ACC112 (cell line): ENCODE results near the gene HSPA4.

Source experiments
- H2AFZ ChIP-seq: fragments of 200-600 bp; sonication (generic); one replicate; pipeline ENCODE4 v1.6.0; 2017; ENCODE audit warnings: antibody characterized with exemption, low read length; ENCODE audit not compliant: unreplicated experiment
- H3K27ac ChIP-seq: fragments of 200-600 bp; sonication (generic); 2 replicates; pipeline ENCODE4 v1.5.1; 2014; ENCODE audit warnings: low read depth, mild to moderate bottlenecking, antibody characterized with exemption, low read length, moderate library complexity
- H3K27me3 ChIP-seq: fragments of 200-600 bp; sonication (generic); 2 replicates; pipeline ENCODE4 v1.6.1; 2014; ENCODE audit warnings: mild to moderate bottlenecking, antibody characterized with exemption, low read length, moderate library complexity, mixed read lengths; ENCODE audit not compliant: insufficient read depth
- H3K36me3 ChIP-seq: fragments of 200-600 bp; sonication (generic); 2 replicates; pipeline ENCODE4 v1.6.1; 2016; ENCODE audit warnings: mild to moderate bottlenecking, antibody characterized with exemption, low read length, moderate library complexity, mixed read lengths; ENCODE audit not compliant: insufficient read depth
- H3K4me1 ChIP-seq: fragments of 200-600 bp; sonication (generic); one replicate; pipeline ENCODE4 v1.6.1; 2016; ENCODE audit warnings: low read length, mixed read lengths; ENCODE audit not compliant: insufficient read depth, unreplicated experiment, control insufficient read depth
- H3K4me3 ChIP-seq: fragments of 200-600 bp; sonication (generic); 2 replicates; pipeline ENCODE4 v1.5.1; 2014; ENCODE audit warnings: mild to moderate bottlenecking, low read depth, low read length
- H3K79me2 ChIP-seq: fragments of 200-600 bp; sonication (generic); one replicate; pipeline ENCODE4 v1.6.0; 2016; ENCODE audit warnings: low read length; ENCODE audit not compliant: control insufficient read depth, unreplicated experiment, insufficient read depth

HSPA4 gene

GRCh38 chr5:133114166-133114932, 62.5 kb downstream of the HSPA4 start:
- no peaks in the 10 kb centered on the region for H3K27me3 ChIP-seq
- H3K79me2 ChIP-seq = no peaks in the 10 kb centered on the region
- H3K27ac ChIP-seq = no peak overlapping the region
- no peaks in the 10 kb centered on the region for H3K36me3 ChIP-seq
- H3K4me1 ChIP-seq = peaks cover 7% of the 10 kb centered on the region
- H2AFZ ChIP-seq = no peak overlapping the region
- no peak overlapping the region for H3K4me3 ChIP-seq

GRCh38 chr5:133114933-133115310, 63.1 kb downstream of the HSPA4 start:
- Histone ChIP-seq H3K36me3 (no peaks in the 10 kb centered on the region), H3K27ac (no peak overlapping the region), H3K79me2 (no peaks in the 10 kb centered on the region), H3K4me1 (peaks cover 7% of the 10 kb centered on the region), H2AFZ (no peak overlapping the region), H3K27me3 (no peaks in the 10 kb centered on the region), H3K4me3 (no peak overlapping the region)

DNA sequence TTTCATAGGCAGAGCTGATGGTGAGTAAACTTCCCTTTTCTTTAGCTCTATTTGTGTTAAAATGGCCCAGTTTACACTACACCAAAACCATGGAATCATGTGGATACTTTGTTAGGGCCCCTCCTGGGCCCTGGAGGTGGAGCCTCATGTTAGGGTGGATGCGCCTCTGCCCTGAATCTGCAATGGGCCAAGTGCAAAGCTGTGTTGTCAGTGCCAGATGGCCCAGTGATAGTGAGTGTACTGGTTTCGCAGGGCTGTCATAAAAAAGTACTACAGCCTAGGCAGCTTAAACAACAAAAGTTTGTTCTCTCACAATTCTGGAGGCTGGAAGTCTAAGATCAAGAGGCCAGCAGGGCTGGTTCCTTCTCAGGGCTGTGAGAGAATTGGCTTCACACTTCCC, 64.8 kb downstream of the HSPA4 start:
- H2AFZ ChIP-seq = no peak overlapping the region
- no peaks in the 10 kb centered on the region for H3K27me3 ChIP-seq
- H3K27ac ChIP-seq = no peak overlapping the region
- H3K36me3 ChIP-seq = no peaks in the 10 kb centered on the region
- H3K79me2 ChIP-seq = no peaks in the 10 kb centered on the region
- H3K4me3 ChIP-seq = no peak overlapping the region
- peaks cover 7% of the 10 kb centered on the region for H3K4me1 ChIP-seq

DNA sequence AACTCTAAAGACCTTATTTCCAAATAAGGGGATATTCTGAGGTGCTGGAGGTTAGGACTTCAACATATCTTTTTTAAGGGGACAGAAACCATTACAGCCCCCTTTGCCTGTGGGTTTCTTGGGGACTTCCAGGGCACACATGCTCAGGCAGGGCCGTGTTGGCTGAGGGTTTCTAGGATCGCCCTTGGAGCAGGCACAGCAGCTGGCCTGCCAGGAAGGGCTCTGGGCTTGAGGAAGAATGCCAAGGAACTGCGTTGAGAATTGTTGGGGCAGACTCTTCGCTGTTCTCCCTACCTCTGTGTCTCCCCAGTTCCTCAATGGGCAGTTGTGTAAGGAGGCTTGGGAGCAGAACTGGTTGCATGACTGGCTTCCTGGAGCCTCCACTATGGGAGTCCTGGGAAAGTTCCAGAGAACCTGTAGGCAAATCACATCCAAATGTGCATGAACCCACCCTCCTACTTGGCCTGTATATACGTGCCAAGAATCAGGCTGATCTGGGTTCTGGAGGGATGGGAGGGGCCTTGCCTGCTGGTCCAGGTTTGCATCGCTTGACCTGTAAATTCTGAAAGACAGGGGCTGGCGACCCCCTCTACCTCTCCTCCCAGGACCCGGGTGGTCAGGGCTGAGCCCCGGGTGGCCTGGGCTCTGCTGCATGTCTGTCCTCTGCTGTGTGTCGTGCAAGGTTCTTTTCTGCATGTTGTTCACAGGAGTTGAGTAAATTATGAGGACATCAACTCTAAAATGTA, 65.5 kb downstream of the HSPA4 start:
- Histone ChIP-seq H3K27ac (no peak overlapping the region), H3K79me2 (no peaks in the 10 kb centered on the region), H2AFZ (no peak overlapping the region), H3K4me1 (peaks cover 7% of the 10 kb centered on the region), H3K36me3 (no peaks in the 10 kb centered on the region), H3K4me3 (no peak overlapping the region), H3K27me3 (no peaks in the 10 kb centered on the region)

DNA sequence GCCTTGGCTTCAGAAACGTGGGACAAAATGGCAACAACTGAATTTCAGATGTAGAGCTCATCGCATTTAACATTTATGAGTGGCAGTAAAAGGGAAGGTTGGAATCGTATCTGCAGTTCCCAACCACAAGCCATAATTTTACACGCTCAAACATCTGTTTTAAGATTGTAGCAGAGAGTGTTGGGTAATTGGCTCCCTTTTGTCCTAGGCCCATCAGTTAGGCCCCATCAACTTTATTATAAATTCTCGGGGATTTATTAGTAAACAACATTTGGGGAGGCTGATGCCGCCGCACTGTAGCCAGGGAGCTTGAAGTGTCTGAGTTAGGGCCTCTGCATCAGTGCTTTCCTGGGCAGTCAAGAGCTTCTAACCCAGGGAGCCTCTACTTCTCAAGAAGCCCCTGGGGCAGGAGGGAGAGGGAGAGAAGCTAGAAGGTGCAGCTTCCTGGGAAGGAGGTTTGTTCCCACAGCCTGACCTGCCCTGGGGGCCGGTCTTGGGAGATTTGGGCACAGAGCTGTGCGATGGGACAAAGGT, 66.2 kb downstream of the HSPA4 start:
- no peak overlapping the region for H3K27ac ChIP-seq
- no peaks in the 10 kb centered on the region for H3K79me2 ChIP-seq
- no peak overlapping the region for H2AFZ ChIP-seq
- 0 out of 2 replicates have a peak, but pooled peaks cover 5% of the 10 kb centered on the region for H3K27me3 ChIP-seq
- H3K36me3 ChIP-seq = no peaks in the 10 kb centered on the region
- peaks cover 7% of the 10 kb centered on the region for H3K4me1 ChIP-seq
- no peak overlapping the region for H3K4me3 ChIP-seq

GRCh38 chr5:133118741-133119140, 66.9 kb downstream of the HSPA4 start:
- Histone ChIP-seq H3K27ac (no peak overlapping the region), H3K79me2 (no peaks in the 10 kb centered on the region)

GRCh38 chr5:133119233-133119711, 67.5 kb downstream of the HSPA4 start:
- H3K36me3 ChIP-seq = no peaks in the 10 kb centered on the region
- peaks cover 15% of the 10 kb centered on the region; the same call in 1 of the 2 replicates for H3K27me3 ChIP-seq
- H3K79me2 ChIP-seq = no peaks in the 10 kb centered on the region
- no peaks in the 10 kb centered on the region for H3K4me1 ChIP-seq
- no peak overlapping the region for H2AFZ ChIP-seq
- no peak overlapping the region for H3K27ac ChIP-seq
- no peak overlapping the region for H3K4me3 ChIP-seq

More at GRCh38 chr5:133118741-133119140, 66.9 kb downstream of the HSPA4 start:
- no peak overlapping the region for H2AFZ ChIP-seq
- H3K27me3 ChIP-seq = 0 out of 2 replicates have a peak, but pooled peaks cover 11% of the 10 kb centered on the region
- no peaks in the 10 kb centered on the region for H3K36me3 ChIP-seq
- no peaks in the 10 kb centered on the region for H3K4me1 ChIP-seq
- H3K4me3 ChIP-seq = no peak overlapping the region

DNA sequence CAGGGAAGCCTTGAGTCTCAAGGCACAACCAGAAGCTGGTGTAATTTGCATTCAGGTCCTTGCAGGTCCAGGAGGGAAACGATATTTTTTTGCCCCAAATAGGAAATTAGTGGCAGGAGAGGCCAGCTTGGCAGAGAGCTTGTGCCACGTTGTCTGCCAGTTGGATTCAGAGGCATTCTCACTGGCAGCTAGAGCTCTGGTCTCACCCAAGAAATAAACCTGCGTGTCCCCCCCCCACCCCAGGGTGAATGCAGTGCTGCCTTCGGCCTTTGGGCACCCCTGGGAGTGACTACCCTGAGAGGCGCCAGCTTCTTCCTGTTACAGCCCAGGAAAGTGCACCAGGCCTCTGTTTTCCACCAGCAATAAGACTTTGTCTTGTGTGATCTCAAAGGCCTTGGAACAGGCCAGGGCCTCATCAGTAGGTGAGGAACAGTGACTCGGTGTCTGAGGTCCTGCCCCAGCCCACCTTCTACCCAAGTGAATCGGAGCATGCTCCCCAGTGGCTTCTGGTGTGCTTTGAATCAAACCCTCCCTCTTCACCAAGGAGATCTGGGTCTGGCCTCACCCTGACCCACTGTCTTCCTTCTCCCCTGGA, 68.4 kb downstream of the HSPA4 start:
- Histone ChIP-seq H3K36me3 (no peaks in the 10 kb centered on the region), H3K4me1 (no peaks in the 10 kb centered on the region), H3K79me2 (no peaks in the 10 kb centered on the region), H3K27ac (no peak overlapping the region), H3K27me3 (peaks cover 15% of the 10 kb centered on the region; the same call in 1 of the 2 replicates), H3K4me3 (no peak overlapping the region), H2AFZ (no peak overlapping the region)

- Histone ChIP-seq H3K36me3 (no peaks in the 10 kb centered on the region), H3K4me3 (no peak overlapping the region), H3K4me1 (no peaks in the 10 kb centered on the region), H3K27me3 (peaks cover 23% of the 10 kb centered on the region), H3K79me2 (no peaks in the 10 kb centered on the region), H3K27ac (no peak overlapping the region), H2AFZ (no peak overlapping the region)
These were observed 69.3 kb downstream of the HSPA4 start for GRCh38 chr5:133121080-133121479.

- Histone ChIP-seq H3K4me3 (no peak overlapping the region), H3K27ac (no peak overlapping the region), H3K4me1 (no peaks in the 10 kb centered on the region), H3K36me3 (no peaks in the 10 kb centered on the region), H3K27me3 (peaks cover 26% of the 10 kb centered on the region), H3K79me2 (no peaks in the 10 kb centered on the region), H2AFZ (no peak overlapping the region)
These were observed 69.9 kb downstream of the HSPA4 start for GRCh38 chr5:133121611-133122150.
